K562 (cell line): ENCODE measurements around the gene AAK1. TPM values are rescaled to one million over a fixed set of nuclear protein-coding genes. Genes with fewer than 3 reads are reported as not detected.
"Not testable (repeated sequence)": the region's sequence is repeated elsewhere in the genome, so short reads cannot be mapped to it uniquely, and the experiment has no call there.

Source experiments
- ATAC-seq: fragments of 200-7000 bp; cut with Tn5 transposase; 3 replicates; pipeline ENCODE4 v1.9.1; 2020; ENCODE audit warnings: moderate library complexity
- BruUV-seq: library from RNA; stranded (reverse); fragments of 400-500 nt; replicated peaks from 2 replicates; lab custom pipeline; 2021; lab: Mats Ljungman, UMichigan
- CTCF ChIA-PET: fragments of 300-600 bp; formaldehyde crosslinking; extraction: SDS; loops from one replicate; lab custom pipeline; 2021; ENCODE audit warnings: low intra/inter-chr PET ratio; lab: Yijun Ruan, JAX
- POLR2A ChIA-PET: fragments of 300-600, 350-650 bp; sonication (Branson Sonifier 250); formaldehyde crosslinking; extraction: SDS; loops from one replicate; lab custom pipeline; 2021; ENCODE audit warnings: antibody characterized with exemption, inconsistent platforms; lab: Yijun Ruan, JAX
- DNase-seq, 4 experiments: peaks; one replicate each; pipeline versions ENCODE4 v3.0.0 to v3.0.0-alpha.2; 2011 to 2018; ENCODE audit warnings: low spot score in 3 of 4, mixed read lengths in 3 of 4; ENCODE audit errors: extremely low read depth in 1 of 4
- FAIRE-seq: peaks from 2 replicates; lab custom pipeline; 2011; peaks lifted over from hg19 to GRCh38; lab: Jason Lieb, UNC
- H2AFZ ChIP-seq: 2 replicates; pipeline ENCODE4 v1.6.0; 2011; ENCODE audit warnings: low read depth, low read length, control low read depth, inconsistent platforms
- H3K27ac ChIP-seq: fragments of 200-600 bp; 3 replicates; pipeline ENCODE4 v1.8.0; 2011; ENCODE audit warnings: low read depth, mild to moderate bottlenecking, control low read depth, inconsistent platforms, low read length, moderate library complexity, mixed read lengths; ENCODE audit errors: extremely low read depth
- H3K27me3 ChIP-seq, 2 experiments: fragments of 300-600 bp in 1 of 2; 2 replicates in 1 of 2; 3 replicates in 1 of 2; pipeline versions ENCODE4 v1.6.0 to v1.8.0; 2011; ENCODE audit warnings: inconsistent platforms in 2 of 2, low read length in 2 of 2, mild to moderate bottlenecking in 1 of 2, mixed read lengths in 1 of 2, moderate library complexity in 1 of 2; ENCODE audit not compliant: control insufficient read depth in 2 of 2, insufficient read depth in 2 of 2
- H3K36me3 ChIP-seq: fragments of 300-600 bp; 3 replicates; pipeline ENCODE4 v1.8.0; 2011; ENCODE audit warnings: mild to moderate bottlenecking, low read length, inconsistent platforms; ENCODE audit not compliant: control insufficient read depth, insufficient read depth
- H3K4me1 ChIP-seq, 2 experiments: fragments of 200-600 bp in 1 of 2; replicated peaks in 1 of 2; 2 replicates in 1 of 2; 3 replicates in 1 of 2; pipeline versions ENCODE4 v1.5.1 to v1.8.0; 2011; ENCODE audit warnings: inconsistent platforms in 2 of 2, low read length in 2 of 2, mild to moderate bottlenecking in 1 of 2, mixed read lengths in 1 of 2, moderate library complexity in 1 of 2; ENCODE audit not compliant: control insufficient read depth in 2 of 2, insufficient read depth in 2 of 2
- H3K4me2 ChIP-seq: 2 replicates; pipeline ENCODE4 v1.6.1; 2011; ENCODE audit warnings: low read length, control low read depth, inconsistent platforms, mixed read lengths; ENCODE audit not compliant: insufficient read depth
- H3K4me3 ChIP-seq: fragments of 200-600 bp; sonication (generic), shearing (Covaris generic); 2 replicates; pipeline ENCODE4 v1.5.1; 2016; ENCODE audit warnings: control low read depth, inconsistent platforms
- H3K79me2 ChIP-seq: fragments of 200-600 bp; 3 replicates; pipeline ENCODE4 v1.8.0; 2011; ENCODE audit warnings: low read length, inconsistent platforms; ENCODE audit not compliant: control insufficient read depth, insufficient read depth
- H3K9ac ChIP-seq, 2 experiments: 2 replicates each; pipeline versions ENCODE4 v1.6.0 to v1.6.1; 2011; ENCODE audit warnings: low read depth in 2 of 2, low read length in 2 of 2, control low read depth in 1 of 2, inconsistent platforms in 1 of 2, mild to moderate bottlenecking in 1 of 2, mixed read lengths in 1 of 2; ENCODE audit not compliant: insufficient read depth in 1 of 2
- H3K9me1 ChIP-seq: one replicate; pipeline ENCODE4 v1.6.0; 2011; ENCODE audit warnings: inconsistent platforms, mild to moderate bottlenecking, low read length, moderate library complexity; ENCODE audit not compliant: control insufficient read depth, insufficient read depth
- H3K9me3 ChIP-seq: replicated peaks from 2 replicates; pipeline ENCODE4 v1.5.1; 2011; ENCODE audit warnings: low read depth, low read length, inconsistent platforms; ENCODE audit not compliant: control insufficient read depth, insufficient read depth
- H4K20me1 ChIP-seq: replicated peaks from 2 replicates; pipeline ENCODE4 v1.6.1; 2011; ENCODE audit warnings: low read length, inconsistent platforms, mixed read lengths; ENCODE audit not compliant: control insufficient read depth, insufficient read depth
- ARHGAP35 ChIP-seq: fragments of 450-650 bp; IDR thresholded peaks from 2 replicates; pipeline ENCODE4 v1.6.1; 2018; ENCODE audit not compliant: partially characterized antibody
- ASH1L ChIP-seq: fragments of 450-650 bp; IDR thresholded peaks from 2 replicates; pipeline ENCODE4 v1.6.1; 2018; ENCODE audit warnings: borderline replicate concordance, mild to moderate bottlenecking, low read depth; ENCODE audit not compliant: partially characterized antibody
- CBFA2T3 ChIP-seq: fragments of 450-650 bp; IDR thresholded peaks from 2 replicates; pipeline ENCODE4 v1.6.1; 2017
- CBX8 ChIP-seq: fragments of 200-600 bp; sonication (generic); IDR thresholded peaks from 2 replicates; pipeline ENCODE4 v1.6.1; 2012; ENCODE audit warnings: borderline replicate concordance, mixed run types, low read depth, mild to moderate bottlenecking, moderate library complexity, mixed read lengths, low read length, control low read depth, inconsistent platforms; ENCODE audit not compliant: poor library complexity, severe bottlenecking; ENCODE audit errors: extremely low read depth
- CC2D1A ChIP-seq: fragments of 450-650 bp; IDR thresholded peaks from 2 replicates; pipeline ENCODE4 v1.6.1; 2017; ENCODE audit warnings: mild to moderate bottlenecking
- FOXP1 ChIP-seq: sonication (generic); formaldehyde crosslinking; IDR thresholded peaks from 2 replicates; pipeline ENCODE4 v1.8.0; 2022; ENCODE audit warnings: mild to moderate bottlenecking, missing genetic modification reagents
- GTF2A2 ChIP-seq: IDR thresholded peaks from 2 replicates; pipeline ENCODE4 v1.6.1; 2016; ENCODE audit warnings: mild to moderate bottlenecking, missing genetic modification characterization, missing compliant biosample characterization
- HDAC2 ChIP-seq: fragments of 450-650 bp; IDR thresholded peaks from 2 replicates; pipeline ENCODE4 v1.6.1; 2016; ENCODE audit warnings: mild to moderate bottlenecking
- IRF2 ChIP-seq: sonication (generic); formaldehyde crosslinking; IDR thresholded peaks from 2 replicates; pipeline ENCODE4 v1.8.1; 2022; ENCODE audit warnings: mild to moderate bottlenecking, missing genetic modification reagents
- MEF2A ChIP-seq: IDR thresholded peaks from 2 replicates; pipeline ENCODE4 v1.6.1; 2011; ENCODE audit warnings: low read depth, mild to moderate bottlenecking, low read length, moderate library complexity; ENCODE audit not compliant: control insufficient read depth
- NFYB ChIP-seq: IDR thresholded peaks from 2 replicates; pipeline ENCODE4 v1.6.1; 2011; ENCODE audit warnings: mild to moderate bottlenecking, moderate library complexity; ENCODE audit not compliant: insufficient read length; ENCODE audit errors: extremely low read depth
- RBM25 ChIP-seq: fragments of 200-400 bp; formaldehyde crosslinking; IDR thresholded peaks from 2 replicates; pipeline ENCODE4 v1.6.1; 2018; ENCODE audit warnings: low read length, low read depth, moderate library complexity; ENCODE audit not compliant: severe bottlenecking
- RNF219 ChIP-seq: fragments of 250-450 bp; sonication (Bioruptor Pico); IDR thresholded peaks from 2 replicates; pipeline ENCODE4 v1.5.0; 2022; ENCODE audit warnings: mild to moderate bottlenecking
- ZNF408 ChIP-seq: fragments of 250-450 bp; sonication (Bioruptor Pico); IDR thresholded peaks from 2 replicates; pipeline ENCODE4 v1.4.0; 2020; ENCODE audit warnings: low read depth, mild to moderate bottlenecking, moderate library complexity
- ZSCAN29 ChIP-seq: fragments of 450-650 bp; IDR thresholded peaks from 2 replicates; pipeline ENCODE4 v1.6.1; 2017
- WGBS: fragments of 100-300 bp; shearing (Covaris generic); methylation state at CpG from one replicate; pipeline ENCODE4 v1.1.6; 2016; ENCODE audit warnings: low coverage, mixed read lengths; ENCODE audit not compliant: insufficient coverage; ENCODE audit errors: missing lambda C conversion rate; 5-methylcytosine and 5-hydroxymethylcytosine counted together
- in situ Hi-C: fragments of 300-500 bp; cut with MboI; formaldehyde crosslinking; loops from 4 replicates; pipeline ENCODE4 v1.15.0; 2018; ENCODE audit warnings: inconsistent platforms, mixed read lengths
- intact Hi-C: fragments of 100-400 bp; cut with micrococcal nuclease; formaldehyde crosslinking; loops from 2 replicates; pipeline ENCODE4 v1.14.2; 2022
- polyA plus RNA-seq, 8 experiments: library from polyadenylated mRNA; depleted of rRNA in 4 of 8; stranded (reverse) in 5 of 8; unstranded in 3 of 8; fragments of >200 nt; fragmentation: Nextera tagmentation in 2 of 8; fragmentation: Illumina TruSeq in 1 of 8; extraction: Ambion mirVana in 2 of 8; extraction: Trizol in 1 of 8; gene quantifications; 2 replicates each; pipeline versions ENCODE4 v1.2.1 to v1.2.3, GENCODE V29; 2011 to 2014; ENCODE audit warnings: inconsistent platforms in 1 of 8, missing spikeins in 1 of 8
- total RNA-seq, 7 experiments: library from RNA; depleted of rRNA in 6 of 7; stranded (reverse); fragments of >200 nt in 6 of 7; fragmentation: Illumina TruSeq in 2 of 7; extraction: Trizol in 2 of 7; gene quantifications; 2 replicates each; pipeline versions ENCODE4 v1.2.1 to v1.2.3, GENCODE V29; 2011 to 2021; ENCODE audit warnings: low replicate concordance in 1 of 7

The AAK1 gene
- total and polyA plus RNA-seq, 9 of the 15 experiments (the other 6 are each of a cell fraction or from before 2014, with no cell fraction given), result 0.89 to 17.1 (median 6.0) TPM

- H4K20me1 ChIP-seq, intact Hi-C loops, H3K36me3 ChIP-seq, CTCF ChIA-PET, in situ Hi-C loops, H3K9ac ChIP-seq, H3K9me1 ChIP-seq, H3K9me3 ChIP-seq, FAIRE-seq, H3K4me2 ChIP-seq, H3K4me3 ChIP-seq, H2AFZ ChIP-seq, H3K27ac ChIP-seq, H3K27me3 ChIP-seq, DNase-seq, BruUV-seq, ATAC-seq: not testable (repeated sequence)
- Histone ChIP-seq H3K79me2 (peaks cover 23% of the 10 kb centered on the region), H3K4me1 (peaks cover 15 to 20% of the 10 kb centered on the region in 2 experiments; a peak in 4 of 5 replicates)
- POLR2A ChIA-PET, result interaction anchor here (0.6 to 1.0 kb wide), 4 partner anchors 31 to 81 kb away, joined by 3 to 4 read pairs (median 3); no protein-coding TSS in a partner anchor
- WGBS, result 85% methylated on average over 2 of the region's 2 CpGs
- TF ChIP-seq ASH1L, result peak; percentile 69
- peak; percentile 34 for TF ChIP-seq RBM25
- TF ChIP-seq CC2D1A, result peak; percentile 52; the same call in 1 of the 2 replicates
- peak; percentile 63 for TF ChIP-seq NFYB
Measured at GRCh38 chr2:69439499-69439898, 204.0 kb downstream of the AAK1 start.

GRCh38 chr2:69438580-69438979 lies 205.0 kb downstream of the AAK1 start:
- Histone ChIP-seq H3K4me2 (no peak overlapping the region), H4K20me1 (no peaks in the 10 kb centered on the region), H3K27ac (no peak overlapping the region), H3K9me1 (no peaks in the 10 kb centered on the region), H3K9ac (no peak overlapping the region), H3K4me1 (peaks cover 15 to 17% of the 10 kb centered on the region in 2 experiments; a peak in 4 of 5 replicates), H3K4me3 (no peak overlapping the region), H3K27me3 (no peaks in the 10 kb centered on the region), H2AFZ (peak overlapping the region; percentile 100), H3K36me3 (no peaks in the 10 kb centered on the region), H3K9me3 (no peaks in the 10 kb centered on the region; the same call in none of the 2 replicates), H3K79me2 (peaks cover 24% of the 10 kb centered on the region)
- 93% methylated on average over 5 of the region's 6 CpGs for WGBS
- ChIA-PET POLR2A (interaction anchor here (0.6 to 3.0 kb wide), 5 partner anchors 28 to 874 kb away, joined by 3 to 14 read pairs (median 3); partner anchors contain the start of gene GFPT1), CTCF (no interaction called here)
- in situ Hi-C loops, result no loop called here
- FAIRE-seq (no peak), DNase-seq (no peak), ATAC-seq (no peak)
- BruUV-seq, result no TSS peak
- intact Hi-C loops, result no loop called here
- TF ChIP-seq RNF219 (CRISPR knock-in tag) (no peak), HDAC2 (no peak), ARHGAP35 (no peak), CBFA2T3 (no peak), ZSCAN29 (no peak), MEF2A (no peak), FOXP1 (CRISPR knock-in tag) (no peak), ZNF408 (CRISPR knock-in tag) (no peak), GTF2A2 (tag) (no peak), CBX8 (no peak), IRF2 (CRISPR knock-in tag) (no peak)
